LHCN-M2 (cell line): ENCODE measurements around the gene MRGPRF. TPM values are rescaled to one million over a fixed set of nuclear protein-coding genes. Genes with fewer than 3 reads are reported as not detected.
"Not testable (repeated sequence)": the region's sequence is repeated elsewhere in the genome, so short reads cannot be mapped to it uniquely, and the experiment has no call there.

Experiments
- DNase-seq: peaks from one replicate; pipeline ENCODE4 v3.0.0-alpha.2; 2012; ENCODE audit warnings: low read depth
- total RNA-seq: library from RNA; depleted of rRNA; stranded (reverse); fragments of >200 nt; gene quantifications from 2 replicates; pipeline ENCODE4 v1.2.3, GENCODE V29; 2014

The MRGPRF gene
- total RNA-seq, 1 experiment from 2014 or later, result 0.63 TPM

DNA sequence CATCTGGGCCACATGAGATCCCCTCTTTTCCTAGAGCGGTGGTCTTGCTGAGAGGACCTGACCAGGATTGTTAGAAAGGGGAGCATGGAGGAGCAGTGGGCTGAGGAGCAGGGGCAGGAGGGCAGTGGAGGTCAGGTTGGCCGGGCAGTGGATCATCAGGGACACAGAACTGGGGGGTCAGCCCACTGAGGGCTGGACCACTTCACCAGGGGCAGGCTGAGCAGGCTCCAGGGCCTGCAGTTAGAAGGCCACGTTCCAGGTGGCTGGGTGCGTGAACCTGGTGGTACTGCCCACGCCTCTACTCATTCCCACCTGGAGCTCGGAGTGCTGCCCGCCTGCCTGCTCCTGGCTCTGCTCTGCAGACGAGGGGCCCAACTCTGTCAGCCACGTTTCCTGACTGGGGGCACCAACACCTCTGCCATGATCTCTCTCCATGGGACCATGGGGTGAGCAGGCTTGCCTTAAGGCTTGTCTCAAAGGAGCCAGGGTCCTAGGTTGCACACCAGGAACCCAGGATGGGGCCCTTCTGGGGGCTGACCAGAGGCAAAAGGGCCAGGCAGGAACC, 9.7 kb downstream of the MRGPRF start:
- no peak for DNase-seq

DNA sequence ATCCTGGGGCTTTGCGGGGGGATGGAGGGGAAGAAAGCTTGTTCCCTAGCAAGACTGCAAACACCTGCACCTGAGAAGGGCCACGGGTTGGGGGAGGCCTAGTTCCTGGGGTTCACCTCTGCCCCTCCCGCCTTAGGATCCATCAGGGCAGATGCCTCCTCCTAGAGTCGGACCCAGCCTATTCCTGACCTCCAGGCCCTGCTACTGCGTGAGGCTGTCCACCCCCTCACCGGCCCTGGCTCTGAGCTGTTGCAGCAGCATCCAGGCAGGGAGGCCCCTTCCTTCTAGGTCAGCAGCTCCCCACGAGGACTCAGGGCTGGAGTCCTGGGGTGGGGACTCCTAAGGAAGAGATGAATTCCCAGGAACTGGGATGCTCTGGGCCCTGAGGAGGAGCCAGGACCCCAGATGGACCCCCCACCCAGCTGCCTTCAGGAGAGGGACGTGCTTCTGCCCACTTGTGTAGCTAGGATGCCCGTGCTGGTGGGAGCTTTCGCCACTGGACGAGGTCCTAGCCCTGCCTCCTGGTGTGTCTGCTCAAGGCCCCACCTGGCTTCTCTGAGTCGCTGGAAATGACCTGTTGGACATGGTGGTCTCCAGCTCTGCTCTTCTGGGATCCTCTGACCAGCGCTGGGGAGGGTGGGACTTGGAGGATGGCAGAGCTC, 10.3 kb downstream of the MRGPRF start:
- DNase-seq, result no peak

DNA sequence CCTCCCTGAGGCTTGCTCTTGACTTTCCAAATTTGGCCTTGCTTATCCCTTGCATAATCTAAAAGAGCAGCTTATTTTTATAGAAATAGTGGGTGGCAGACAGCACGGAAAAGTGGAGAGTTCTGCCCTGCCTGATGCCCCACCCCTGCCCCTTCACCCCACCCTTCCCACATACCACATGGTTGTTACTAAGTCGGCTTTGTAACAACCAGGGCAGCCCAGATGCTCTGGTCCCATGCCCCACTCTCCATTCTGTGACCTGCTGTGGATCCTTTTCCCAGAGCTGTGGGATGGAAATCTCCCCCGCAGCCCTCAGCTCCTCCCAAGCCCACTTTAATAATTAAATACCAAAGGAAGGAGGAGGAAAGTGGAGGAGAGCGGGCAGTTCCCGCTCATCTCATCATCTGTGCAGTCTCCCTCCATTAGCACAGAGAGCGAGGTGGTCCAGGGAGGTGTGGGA, 10.9 kb downstream of the MRGPRF start:
- DNase-seq, result no peak

DNA sequence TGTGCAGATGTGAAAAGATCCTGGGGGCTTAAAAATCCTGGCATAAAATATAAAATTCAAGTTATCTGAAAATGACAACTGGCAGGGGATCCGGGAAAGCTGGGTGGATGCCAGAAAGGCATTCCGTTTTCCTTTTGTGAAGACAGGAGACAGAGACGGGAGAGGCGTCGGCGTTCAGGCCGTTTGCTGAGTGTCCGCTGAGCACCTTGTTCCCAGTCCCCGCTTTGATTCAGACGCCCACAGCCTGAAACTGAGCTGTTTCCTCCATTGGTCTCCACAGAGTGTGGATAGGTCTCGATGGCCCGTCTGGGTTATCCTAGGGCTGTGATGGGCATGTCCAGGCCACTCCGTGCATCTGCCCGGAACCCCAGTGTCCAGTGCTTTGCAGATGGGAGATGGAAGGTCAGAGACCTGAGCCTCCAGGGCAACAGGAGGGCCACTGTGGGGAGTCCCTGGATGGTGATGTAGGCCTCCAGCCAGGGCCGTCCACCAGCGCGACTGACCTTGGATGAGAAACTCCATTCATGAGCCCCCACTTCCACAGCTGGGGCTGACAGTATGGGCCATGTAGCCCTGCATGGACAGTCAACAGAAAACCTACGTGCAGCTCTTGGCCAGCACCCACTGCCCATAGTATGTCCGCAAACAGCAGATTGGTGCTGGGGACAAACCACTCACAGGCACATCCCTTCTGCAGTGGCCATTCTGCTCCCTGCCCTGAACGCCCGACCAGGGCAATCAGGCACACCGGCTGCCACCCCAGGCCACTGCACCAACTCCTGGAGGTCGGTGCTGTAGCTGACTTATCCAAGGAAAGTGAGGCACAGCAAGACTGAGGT, 11.6 kb downstream of the MRGPRF start:
- DNase-seq, result no peak

DNA sequence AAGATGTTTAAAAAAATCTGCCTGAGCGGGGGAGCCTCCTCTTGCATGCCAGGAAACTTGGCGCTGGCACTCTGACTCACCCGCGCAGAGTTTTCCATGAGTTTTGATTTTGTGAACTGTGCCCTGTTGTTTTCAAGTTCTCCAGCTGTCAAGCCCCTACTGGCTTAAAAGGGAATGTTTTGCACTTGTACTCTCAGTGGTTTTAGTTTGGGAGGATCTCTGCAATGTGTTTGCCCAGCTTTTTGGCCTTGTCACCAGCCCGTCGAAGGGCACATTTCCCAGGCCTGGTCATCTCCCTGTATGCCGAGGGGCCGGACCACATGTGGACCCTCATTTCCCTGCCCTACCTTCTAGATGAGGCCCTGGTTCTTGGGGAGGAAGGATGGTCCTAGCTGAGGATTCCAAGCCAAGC, 12.2 kb downstream of the MRGPRF start:
- DNase-seq, result peak; percentile 85

DNA sequence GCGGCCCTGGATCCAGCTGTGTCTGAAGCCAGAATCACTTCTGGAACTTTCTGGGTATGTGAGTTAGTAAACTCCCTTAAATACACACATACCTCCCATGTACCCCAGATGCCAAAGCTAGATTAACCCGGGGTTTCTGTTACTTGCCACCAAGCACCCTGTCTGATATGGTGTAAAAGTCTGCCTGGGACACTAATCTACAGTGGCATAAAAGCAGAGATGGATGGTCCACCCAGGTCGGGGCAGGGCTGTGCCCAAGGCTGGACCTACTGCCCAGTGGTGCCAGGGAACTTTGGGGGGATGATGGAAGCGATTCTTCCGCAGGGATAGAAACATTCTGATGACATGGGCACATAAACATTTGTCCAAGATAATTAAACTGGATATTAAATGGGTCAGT, 12.7 kb downstream of the MRGPRF start:
- no peak for DNase-seq

DNA sequence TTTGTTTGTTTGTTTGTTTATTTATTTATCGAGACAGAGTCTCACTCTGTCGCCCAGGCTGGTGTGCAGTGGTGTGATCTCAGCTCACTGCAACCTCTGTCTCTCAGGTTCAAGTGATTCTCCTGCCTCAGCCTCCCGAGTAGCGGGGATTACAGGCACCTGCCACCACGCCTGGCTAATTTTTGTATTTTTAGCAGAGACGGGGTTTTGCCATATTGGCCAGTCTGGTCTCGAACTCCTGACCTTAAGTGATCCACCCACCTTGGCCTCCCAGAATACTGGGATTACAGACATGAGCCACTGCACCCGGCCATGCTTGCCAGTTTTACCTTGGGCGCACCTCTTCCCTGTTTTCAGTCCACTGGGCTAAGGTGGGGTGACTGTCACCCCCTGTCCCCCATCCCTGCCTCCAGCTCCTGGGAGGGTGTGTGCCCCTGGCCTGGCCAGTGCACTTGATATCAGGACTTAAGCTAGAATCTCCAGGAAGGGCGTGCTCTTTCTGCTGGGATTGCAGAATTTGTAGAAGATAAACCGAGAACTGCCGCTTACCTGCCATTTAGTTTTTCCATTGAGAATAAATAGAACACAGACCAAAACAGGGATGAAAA, 13.2 kb downstream of the MRGPRF start:
- DNase-seq, result not testable (repeated sequence)

DNA sequence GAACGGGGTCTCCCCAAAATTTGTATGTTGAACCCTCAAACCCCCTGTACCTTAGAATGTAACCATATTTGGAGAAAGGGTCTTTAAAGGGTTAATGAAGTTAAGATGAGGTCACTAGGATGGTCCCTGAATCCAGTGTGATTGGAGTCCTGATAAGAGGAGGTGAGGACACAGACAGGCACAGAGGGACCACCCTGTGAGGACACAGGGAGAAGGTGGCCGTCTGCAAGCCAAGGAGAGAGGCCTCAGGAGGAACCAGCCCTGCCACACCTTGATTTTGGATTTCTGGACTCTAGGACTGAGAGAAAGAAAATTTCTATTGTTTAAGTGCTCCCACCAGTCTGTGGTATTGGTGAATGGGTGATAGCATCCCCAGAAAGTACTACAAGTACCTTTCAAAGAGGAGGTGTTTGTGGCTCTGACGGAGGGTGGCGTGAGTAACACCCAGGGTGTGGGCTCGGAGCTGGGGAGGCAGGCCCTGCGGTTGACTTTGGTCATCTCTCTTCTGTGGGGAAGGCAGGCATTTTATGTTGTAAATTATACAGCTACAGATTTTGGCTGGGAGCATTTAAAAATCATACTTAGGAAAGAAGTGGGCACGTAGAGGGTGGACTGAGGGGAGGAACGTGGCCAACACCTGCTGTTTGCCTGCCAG, 13.8 kb downstream of the MRGPRF start:
- DNase-seq, result no peak

DNA sequence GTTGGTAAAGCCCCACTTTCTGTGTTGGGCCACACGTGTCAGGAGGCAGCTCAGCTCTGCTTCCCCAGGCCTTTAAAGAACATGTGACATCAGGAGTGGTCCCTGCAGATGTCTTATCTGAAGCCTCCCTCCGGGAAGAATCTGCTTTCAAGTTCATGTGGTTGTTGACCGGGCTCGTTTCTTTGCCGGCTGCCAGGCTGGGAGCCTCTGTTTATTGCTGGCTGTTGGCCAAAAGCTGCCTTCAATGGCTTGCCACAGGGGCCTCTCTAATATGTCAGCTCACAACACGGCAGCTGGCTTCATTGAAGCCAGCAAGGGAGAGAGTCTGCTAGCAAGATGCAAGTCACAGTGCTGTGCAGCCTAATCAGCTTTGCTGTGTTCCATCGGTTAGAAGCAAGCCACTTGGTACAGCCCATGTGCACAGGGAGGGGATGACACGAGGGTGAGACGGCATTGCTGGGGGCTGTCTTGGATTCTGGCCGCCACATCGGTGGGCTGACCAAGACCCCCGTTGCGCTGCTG, 14.6 kb downstream of the MRGPRF start:
- peak; percentile 22 for DNase-seq

DNA sequence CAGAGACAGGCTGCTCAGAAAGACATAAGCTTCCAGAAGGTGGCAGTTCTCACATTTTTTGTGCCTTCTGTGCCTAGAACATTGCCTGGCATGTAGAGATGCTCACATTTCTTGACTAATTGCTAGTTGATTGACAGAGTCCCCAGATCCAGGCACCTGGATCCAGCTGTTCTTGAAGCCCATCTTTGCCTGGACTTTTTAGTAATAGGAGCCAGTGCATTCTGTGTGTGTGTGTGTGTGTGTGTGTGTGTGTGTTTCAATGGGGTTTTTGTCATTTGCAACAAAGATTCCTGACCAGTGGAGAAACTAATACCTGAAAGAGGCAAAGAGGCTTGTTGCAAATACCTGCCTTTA, 15.1 kb downstream of the MRGPRF start:
- no peak for DNase-seq

DNA sequence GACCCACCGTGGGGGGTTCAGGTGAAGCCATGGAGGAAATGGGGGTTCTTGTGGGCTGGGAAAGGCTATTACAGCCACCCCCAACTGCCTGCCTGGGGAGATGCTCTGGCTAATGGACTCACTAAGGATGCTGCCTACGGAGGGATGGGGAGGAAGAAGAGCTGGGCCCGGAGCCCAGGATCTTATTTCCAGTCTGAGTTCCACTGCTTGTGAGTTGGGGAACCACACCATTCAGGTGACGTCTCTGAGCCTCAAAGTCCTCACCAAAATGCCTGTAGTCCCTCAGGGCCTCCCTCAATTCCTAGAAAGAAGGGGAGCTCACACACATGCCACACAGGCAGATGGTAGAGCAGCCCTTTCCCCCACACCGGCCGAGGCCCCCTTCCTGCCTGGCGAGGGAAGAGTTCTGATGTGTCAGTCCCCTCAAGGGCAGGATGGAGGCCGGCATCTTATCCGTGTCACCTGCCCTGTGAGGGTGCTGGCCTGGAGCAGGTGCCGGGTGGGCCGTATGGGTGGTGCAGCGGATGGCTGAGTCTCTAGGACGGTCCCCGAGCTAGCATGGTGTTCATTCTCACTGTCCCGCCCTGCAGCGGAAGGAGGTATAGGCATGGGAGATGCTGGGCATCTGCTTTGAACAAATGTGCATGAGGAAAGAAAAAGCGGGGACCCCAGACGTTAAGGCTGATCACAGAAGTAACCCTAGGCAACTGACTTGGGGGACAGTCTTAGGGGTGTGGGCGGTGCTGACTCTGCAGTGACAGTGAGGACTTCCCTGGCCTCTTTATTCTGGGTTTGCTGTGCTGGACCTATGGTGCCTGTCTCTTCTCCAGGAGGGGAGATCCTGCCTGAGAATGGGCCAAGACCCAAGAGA, 15.7 kb downstream of the MRGPRF start:
- no peak for DNase-seq

DNA sequence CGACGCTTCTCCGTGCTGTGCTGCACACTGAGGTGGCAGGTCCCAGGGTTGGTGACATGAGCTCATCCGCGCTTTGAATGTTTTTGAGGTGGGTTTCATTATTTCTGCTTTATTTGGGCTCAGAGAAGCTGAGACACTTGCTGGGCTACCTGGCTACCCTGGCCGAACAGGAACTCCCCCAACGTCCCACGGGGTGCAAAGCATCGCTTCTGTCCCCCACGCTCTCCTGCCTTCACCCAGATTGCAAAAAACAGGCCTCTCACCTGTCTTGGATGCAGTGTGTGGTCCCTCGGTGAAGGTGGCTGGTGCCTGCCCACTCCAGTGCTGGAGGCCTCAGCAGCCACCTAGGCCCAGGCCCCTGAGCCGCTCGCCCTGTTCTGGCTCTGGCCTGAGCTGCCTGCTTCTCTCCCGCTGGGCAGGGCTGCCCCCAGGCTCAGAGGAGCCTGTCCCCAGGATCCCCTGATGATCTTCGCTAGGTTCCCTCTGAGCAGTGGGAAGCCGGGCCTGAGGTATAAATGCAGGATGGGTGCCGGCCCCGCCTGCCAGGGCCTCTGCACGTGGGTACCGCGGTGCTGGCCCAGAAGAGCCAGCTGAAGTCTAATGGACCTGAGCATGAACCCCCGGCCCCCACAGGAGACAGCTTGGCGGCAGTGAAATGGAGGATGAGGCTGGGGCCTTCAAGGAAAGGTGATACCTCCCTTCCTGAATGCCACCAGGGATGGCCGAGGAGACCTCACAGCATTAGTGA, 16.5 kb downstream of the MRGPRF start:
- no peak for DNase-seq

DNA sequence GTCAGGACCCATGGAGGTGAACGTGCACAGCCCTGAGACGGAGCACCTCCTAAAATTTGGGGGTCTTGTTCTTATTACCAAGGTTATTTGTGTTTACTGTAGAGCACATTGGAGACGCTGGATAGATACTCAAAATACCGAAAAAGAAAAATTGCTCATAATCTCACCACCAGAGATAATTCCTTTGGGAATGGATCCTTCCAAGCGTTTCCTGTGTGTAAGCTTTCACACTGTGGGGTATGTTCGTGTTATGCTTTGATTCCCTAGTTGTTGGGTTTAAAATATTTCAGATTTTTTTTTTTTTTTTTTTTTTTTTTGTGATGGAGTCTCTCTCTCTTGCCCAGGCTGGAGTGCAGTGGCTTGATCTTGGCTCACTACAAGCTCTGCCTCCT, 18.2 kb downstream of the MRGPRF start:
- DNase-seq, result no peak

DNA sequence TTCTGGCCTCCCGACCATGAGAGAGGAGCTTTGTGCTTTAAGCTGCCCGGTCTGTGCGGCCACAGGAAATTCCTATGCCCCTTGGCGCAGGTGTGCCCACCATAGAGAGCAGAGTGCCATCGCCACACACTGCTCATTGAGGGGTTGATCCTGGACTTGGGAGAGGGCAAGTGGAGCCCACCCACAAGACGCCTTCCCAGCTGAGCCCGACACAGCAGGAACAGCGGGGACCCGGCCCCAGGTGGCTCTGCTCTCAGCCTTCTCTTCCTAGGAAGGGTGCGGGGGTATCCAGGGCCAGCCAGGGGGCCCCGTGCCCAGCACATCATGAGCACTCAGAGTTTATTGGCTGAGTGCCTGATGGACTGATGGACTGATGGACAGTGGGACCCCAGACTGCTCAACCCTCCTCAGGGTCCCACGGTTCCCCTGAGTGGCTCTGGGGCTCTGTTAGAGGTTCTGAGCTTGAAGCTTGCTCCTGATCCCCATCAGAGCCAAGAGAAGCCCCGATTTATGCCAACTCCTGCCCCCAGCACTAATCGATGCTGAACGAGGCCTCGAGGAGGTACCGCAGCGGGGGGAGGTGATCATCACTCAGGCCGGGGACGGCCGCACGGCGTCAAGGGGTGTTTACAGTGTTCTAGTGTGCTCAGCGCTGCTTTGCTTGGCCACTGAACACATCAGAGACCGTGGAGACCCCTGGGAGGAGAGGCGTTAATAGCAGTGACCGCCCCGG, 18.7 kb downstream of the MRGPRF start:
- DNase-seq, result no peak

DNA sequence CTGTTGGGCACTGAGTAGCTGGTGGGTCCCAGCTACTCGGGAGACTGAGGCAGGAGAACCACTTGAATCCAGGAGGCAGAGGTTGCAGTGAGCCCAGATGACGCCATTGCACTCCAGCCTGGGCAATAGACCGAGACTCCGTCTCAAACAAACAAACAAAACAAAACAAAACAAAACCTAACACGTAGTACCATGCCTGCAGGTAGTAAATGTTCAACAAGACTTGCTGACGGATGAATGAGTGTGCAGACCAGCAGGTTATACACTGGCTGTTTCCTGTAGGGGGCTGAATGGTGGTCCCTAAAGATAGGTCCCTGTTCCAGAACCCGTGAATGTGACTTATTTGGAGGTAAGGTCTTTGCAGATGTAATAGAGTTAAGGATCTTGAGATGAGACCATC, 19.5 kb downstream of the MRGPRF start:
- DNase-seq, result no peak

DNA sequence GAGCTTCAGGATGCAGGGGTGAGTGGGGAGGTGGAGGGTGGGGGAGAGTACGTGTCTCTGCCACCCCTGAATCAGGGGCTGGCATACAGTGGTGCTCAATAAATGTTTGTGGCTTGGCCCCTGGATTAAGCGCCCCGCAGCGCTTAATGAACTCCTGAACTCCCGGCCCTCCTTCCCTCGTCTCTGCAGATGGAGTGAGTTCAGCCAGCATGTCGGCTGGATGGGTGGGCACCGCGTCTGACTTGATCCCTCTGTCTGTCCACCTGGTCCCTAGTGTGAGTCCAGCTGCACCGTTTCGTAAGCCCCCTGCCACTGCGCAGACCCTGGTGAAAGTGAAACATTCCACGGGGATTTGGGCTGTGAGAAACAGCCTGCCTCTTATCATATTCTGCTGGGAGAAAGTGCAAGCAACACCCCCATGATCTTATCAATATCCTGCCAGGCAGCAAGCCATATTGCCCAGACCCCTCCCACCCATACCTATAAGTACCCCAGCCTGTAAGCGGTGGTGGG, 20.2 kb downstream of the MRGPRF start:
- DNase-seq, result no peak

DNA sequence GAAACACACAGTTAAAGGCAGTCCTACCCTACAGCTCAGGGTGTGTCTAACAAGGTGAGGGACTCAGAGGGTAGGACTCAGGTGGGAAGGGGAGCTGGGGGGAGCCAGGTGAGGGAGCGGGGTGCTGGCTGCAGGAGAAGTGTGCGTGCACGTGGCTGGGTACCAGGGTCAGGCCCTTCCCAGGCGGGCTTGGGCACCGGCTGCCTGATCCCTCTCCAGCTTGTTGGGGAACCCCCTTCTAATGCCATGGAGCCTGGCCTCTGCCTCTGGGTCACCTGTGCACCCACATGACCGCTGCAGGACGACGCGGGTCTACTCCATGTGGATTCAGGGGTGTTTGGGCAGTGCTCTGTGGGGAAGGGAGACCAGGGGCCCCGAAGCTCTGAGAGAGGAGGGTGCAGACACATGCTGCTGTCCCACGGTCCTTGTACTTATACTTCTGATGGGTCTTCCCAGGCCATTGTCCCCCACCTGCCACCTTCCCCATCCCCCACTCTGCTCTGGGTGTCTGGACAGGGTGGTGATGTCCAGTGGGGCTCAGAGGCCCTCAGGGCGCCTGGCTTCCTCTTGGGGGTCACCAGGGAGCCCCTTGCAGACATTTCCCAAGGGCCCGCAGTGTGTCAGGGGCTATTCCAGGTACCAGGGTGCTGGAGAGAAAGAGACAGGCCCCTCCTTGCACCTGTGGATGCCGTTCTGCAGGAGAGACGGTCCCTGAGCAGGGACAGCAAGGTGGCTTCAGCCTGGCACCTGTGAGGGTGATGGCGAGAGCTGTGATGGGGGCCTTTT, 21.9 kb downstream of the MRGPRF start:
- DNase-seq, result no peak

DNA sequence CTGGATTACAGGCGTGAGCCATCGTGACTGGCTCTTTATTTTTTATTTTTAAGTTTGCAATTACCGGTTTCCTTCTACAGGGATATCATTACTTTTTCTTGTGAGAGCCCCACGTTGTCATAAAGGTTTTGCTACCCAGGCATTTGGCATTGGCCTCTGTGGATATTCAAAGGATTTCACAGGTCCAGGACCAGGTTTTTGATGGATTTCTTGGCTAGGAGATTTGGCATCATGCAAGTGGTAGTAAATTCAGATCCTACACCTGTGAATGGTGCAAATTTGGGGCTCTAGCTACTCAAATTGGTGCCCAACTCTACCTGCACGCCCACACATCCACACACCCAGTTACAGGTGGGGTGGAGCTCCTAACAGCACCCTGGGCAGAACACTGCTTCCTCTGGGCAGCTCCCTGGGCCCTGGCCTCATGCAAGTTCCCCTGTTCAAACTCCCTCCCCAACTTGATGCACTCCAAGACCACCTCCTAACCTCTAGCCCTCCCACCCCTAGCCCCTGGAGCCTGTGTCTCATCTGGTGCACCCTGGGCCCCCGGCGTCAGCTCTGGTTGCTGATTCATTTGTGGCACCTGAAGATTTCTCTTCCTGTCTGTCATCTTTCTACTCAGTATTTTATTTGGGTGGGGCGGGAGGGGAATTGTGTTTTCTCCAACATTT, 23.0 kb downstream of the MRGPRF start:
- DNase-seq, result no peak
